ENCODE results near the gene ALK.
A peak's percentile ranks its signal among the peaks of the same experiment; 100 is the strongest.

The ALK gene

DNA sequence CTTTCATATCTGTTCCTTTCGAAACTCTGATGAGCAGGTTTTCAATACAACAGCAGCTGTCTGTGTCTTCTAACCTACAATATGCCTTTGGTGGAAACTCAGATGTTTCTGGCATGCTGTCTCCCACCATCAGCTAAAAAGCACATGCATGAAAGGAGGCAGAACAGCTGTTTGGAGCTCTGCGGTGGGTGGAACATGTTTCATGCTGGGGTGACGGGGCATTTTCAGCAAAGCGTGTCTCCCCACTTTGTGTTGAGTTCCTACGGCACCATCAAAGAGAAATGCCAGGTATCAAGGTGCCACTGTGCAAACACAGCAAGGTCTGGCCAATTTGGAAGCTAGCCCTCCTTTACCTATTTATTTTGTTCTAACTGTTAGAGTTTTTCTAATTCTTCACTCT lies 516.1 kb downstream of the ALK start:
- no peak overlapping the region for H2BK12ac ChIP-seq (ENCODE audit: low read length)
- no peak overlapping the region for H3K4me2 ChIP-seq (ENCODE audit: insufficient read depth, low read length, poor library complexity, severe bottlenecking)
- no peak overlapping the region for H4K91ac ChIP-seq (ENCODE audit: low read depth, low read length, poor library complexity)
- WGBS, 2 donors (ENCODE audit: extremely low coverage in 2 of 2, insufficient read length in 2 of 2, insufficient replicate concordance in 1 of 2), result no CpG with 5 or more reads among the region's 5 CpGs
- H2AK5ac ChIP-seq (ENCODE audit: low read depth, low read length), result no peak overlapping the region
- no peaks in the 10 kb centered on the region for H3K79me1 ChIP-seq (ENCODE audit: low read depth, low read length)
- H3K4me1 ChIP-seq (ENCODE audit: control insufficient read depth in 2 of 2, insufficient read depth in 1 of 2, low read depth in 1 of 2, low read length in 2 of 2), result peaks cover 6 to 7% of the 10 kb centered on the region in 2 donors
- no peak overlapping the region for H3K4me3 ChIP-seq (ENCODE audit: low read length in 2 of 2)
- no peak overlapping the region for H3K27ac ChIP-seq (replicated peaks; ENCODE audit: low read length)
- H3K27me3 ChIP-seq (ENCODE audit: control insufficient read depth in 3 of 3, insufficient read depth in 3 of 3, low read depth in 1 of 3, low read length in 3 of 3), result no peaks in the 10 kb centered on the region
- no peaks in the 10 kb centered on the region for H3K9me3 ChIP-seq (replicated peaks in 1 of 2; ENCODE audit: control insufficient read depth in 2 of 2, insufficient read depth in 1 of 2, low read depth in 1 of 2, low read length in 2 of 2)
- no peak overlapping the region for H2BK120ac ChIP-seq (ENCODE audit: low read depth, low read length)
- H3K9ac ChIP-seq (ENCODE audit: low read depth, low read length, poor library complexity), result no peak overlapping the region
- no peak overlapping the region for H3K4ac ChIP-seq (ENCODE audit: low read length)
- no peak overlapping the region for H2AFZ ChIP-seq (ENCODE audit: low read length)
- no peaks in the 10 kb centered on the region for H3K36me3 ChIP-seq (replicated peaks in 1 of 2; ENCODE audit: control insufficient read depth in 2 of 2, insufficient read depth in 2 of 2, low read length in 2 of 2)
- H3K23ac ChIP-seq (ENCODE audit: low read depth, low read length, poor library complexity), result no peak overlapping the region
- no peak overlapping the region for H2BK15ac ChIP-seq (ENCODE audit: low read length)
- H3K18ac ChIP-seq (ENCODE audit: low read length), result no peak overlapping the region
- no peak overlapping the region for H2BK5ac ChIP-seq (ENCODE audit: low read length)
- no peak for DNase-seq (ENCODE audit: low spot score)
- no peak overlapping the region for H4K8ac ChIP-seq (ENCODE audit: low read depth, low read length)
- H3K14ac ChIP-seq (ENCODE audit: low read length), result no peak overlapping the region

DNA sequence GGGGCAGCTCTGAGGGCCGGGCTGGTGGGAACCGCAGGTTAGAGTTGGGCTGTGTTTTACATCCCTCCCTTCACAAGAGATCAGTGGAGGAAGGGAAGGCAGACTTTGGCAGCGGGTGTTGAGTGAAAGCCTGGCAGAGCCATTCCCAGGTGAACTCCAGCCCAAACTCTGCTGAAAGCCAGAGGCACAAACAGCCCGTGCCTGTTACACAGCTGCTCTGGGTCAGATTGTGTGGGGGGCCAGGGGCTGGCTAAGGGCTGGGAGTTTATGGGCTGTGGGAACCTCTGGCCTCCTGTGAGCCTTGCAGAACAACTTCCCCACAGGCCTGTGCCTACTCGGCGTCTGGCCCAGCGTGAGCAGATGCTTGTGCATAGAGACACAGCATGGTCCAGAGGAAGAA lies 519.4 kb downstream of the ALK start:
- Histone ChIP-seq H2BK120ac (ENCODE audit: low read depth, low read length) (no peak overlapping the region), H2AFZ (ENCODE audit: low read length) (no peak overlapping the region)
- WGBS, 2 donors (ENCODE audit: extremely low coverage in 2 of 2, insufficient read length in 2 of 2, insufficient replicate concordance in 1 of 2), result no CpG with 5 or more reads among the region's 7 CpGs

DNA sequence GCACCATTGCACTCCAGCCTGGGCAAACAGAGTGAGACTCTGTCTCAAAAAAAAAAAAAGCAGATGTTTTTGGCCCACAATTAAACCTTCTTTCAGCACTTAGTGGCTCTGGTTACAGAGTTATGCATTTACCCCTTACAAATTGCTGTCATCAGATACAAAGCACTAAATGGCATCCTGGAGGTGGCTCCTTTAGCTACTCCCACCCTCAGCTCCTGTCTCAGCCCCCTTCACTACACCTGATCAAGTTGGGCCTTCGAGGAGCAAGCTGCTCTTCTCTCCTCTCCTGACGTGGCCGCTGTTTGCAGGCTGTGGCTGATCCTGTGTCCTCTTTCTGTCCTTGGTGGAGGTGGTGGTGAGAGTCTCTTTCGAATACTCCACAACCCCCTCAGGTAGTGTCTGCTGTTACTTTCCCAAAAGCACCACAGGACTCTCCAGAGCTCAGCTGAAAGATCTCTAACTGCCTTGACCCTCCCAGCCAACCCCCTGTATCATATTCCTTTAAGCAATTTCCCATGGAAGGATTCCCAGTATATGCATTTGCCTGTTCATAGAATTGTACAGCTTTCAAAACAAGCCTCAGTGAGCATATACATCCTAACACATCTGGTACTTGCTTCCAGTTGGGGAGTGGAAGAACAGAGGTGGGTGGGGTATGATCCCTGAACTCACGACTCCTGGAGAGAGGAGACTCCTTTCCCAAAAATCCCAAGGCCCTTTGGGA lies 520.3 kb downstream of the ALK start:
- Histone ChIP-seq H3K9ac (ENCODE audit: low read depth, low read length, poor library complexity) (no peak overlapping the region), H3K18ac (ENCODE audit: low read length) (no peak overlapping the region), H3K4me2 (ENCODE audit: insufficient read depth, low read length, poor library complexity, severe bottlenecking) (no peak overlapping the region), H3K79me1 (ENCODE audit: low read depth, low read length) (no peaks in the 10 kb centered on the region), H3K4ac (ENCODE audit: low read length) (no peak overlapping the region), H2AFZ (ENCODE audit: low read length) (no peak overlapping the region), H2BK120ac (ENCODE audit: low read depth, low read length) (no peak overlapping the region), H3K27me3 (ENCODE audit: control insufficient read depth in 3 of 3, insufficient read depth in 3 of 3, low read depth in 1 of 3, low read length in 3 of 3) (no peaks in the 10 kb centered on the region), H4K91ac (ENCODE audit: low read depth, low read length, poor library complexity) (no peak overlapping the region), H3K14ac (ENCODE audit: low read length) (no peak overlapping the region), H2BK5ac (ENCODE audit: low read length) (no peak overlapping the region), H2BK12ac (ENCODE audit: low read length) (no peak overlapping the region), H3K4me3 (ENCODE audit: low read length in 2 of 2) (no peak overlapping the region), H3K23ac (ENCODE audit: low read depth, low read length, poor library complexity) (no peak overlapping the region), H3K9me3 (replicated peaks in 1 of 2; ENCODE audit: control insufficient read depth in 2 of 2, insufficient read depth in 1 of 2, low read depth in 1 of 2, low read length in 2 of 2) (no peaks in the 10 kb centered on the region), H2BK15ac (ENCODE audit: low read length) (no peak overlapping the region), H2AK5ac (ENCODE audit: low read depth, low read length) (no peak overlapping the region), H3K27ac (replicated peaks; ENCODE audit: low read length) (no peak overlapping the region), H4K8ac (ENCODE audit: low read depth, low read length) (no peak overlapping the region), H3K4me1 (ENCODE audit: control insufficient read depth in 2 of 2, insufficient read depth in 1 of 2, low read depth in 1 of 2, low read length in 2 of 2) (peaks cover 7 to 10% of the 10 kb centered on the region in 2 donors), H3K36me3 (replicated peaks in 1 of 2; ENCODE audit: control insufficient read depth in 2 of 2, insufficient read depth in 2 of 2, low read length in 2 of 2) (no peaks in the 10 kb centered on the region)
- WGBS, 2 donors (ENCODE audit: extremely low coverage in 2 of 2, insufficient read length in 2 of 2, insufficient replicate concordance in 1 of 2), result no CpG with 5 or more reads among the region's 5 CpGs
- no peak for DNase-seq (ENCODE audit: low spot score)

More for the DNA sequence above, 519.4 kb downstream of the ALK start:
- H3K27me3 ChIP-seq (ENCODE audit: control insufficient read depth in 3 of 3, insufficient read depth in 3 of 3, low read depth in 1 of 3, low read length in 3 of 3), result no peaks in the 10 kb centered on the region
- no peak overlapping the region for H3K14ac ChIP-seq (ENCODE audit: low read length)
- H2AK5ac ChIP-seq (ENCODE audit: low read depth, low read length), result peak overlapping the region; percentile 29
- peaks cover 7 to 10% of the 10 kb centered on the region in 2 donors for H3K4me1 ChIP-seq (ENCODE audit: control insufficient read depth in 2 of 2, insufficient read depth in 1 of 2, low read depth in 1 of 2, low read length in 2 of 2)
- no peak overlapping the region for H3K4ac ChIP-seq (ENCODE audit: low read length)
- no peaks in the 10 kb centered on the region for H3K36me3 ChIP-seq (replicated peaks in 1 of 2; ENCODE audit: control insufficient read depth in 2 of 2, insufficient read depth in 2 of 2, low read length in 2 of 2)
- no peak overlapping the region for H2BK12ac ChIP-seq (ENCODE audit: low read length)
- no peaks in the 10 kb centered on the region for H3K79me1 ChIP-seq (ENCODE audit: low read depth, low read length)
- no peak overlapping the region for H3K23ac ChIP-seq (ENCODE audit: low read depth, low read length, poor library complexity)
- H4K8ac ChIP-seq (ENCODE audit: low read depth, low read length), result no peak overlapping the region
- no peaks in the 10 kb centered on the region for H3K9me3 ChIP-seq (replicated peaks in 1 of 2; ENCODE audit: control insufficient read depth in 2 of 2, insufficient read depth in 1 of 2, low read depth in 1 of 2, low read length in 2 of 2)
- H3K4me3 ChIP-seq (ENCODE audit: low read length in 2 of 2), result no peak overlapping the region
- DNase-seq (ENCODE audit: low spot score), result no peak
- H3K4me2 ChIP-seq (ENCODE audit: insufficient read depth, low read length, poor library complexity, severe bottlenecking), result no peak overlapping the region
- no peak overlapping the region for H3K9ac ChIP-seq (ENCODE audit: low read depth, low read length, poor library complexity)
- H2BK15ac ChIP-seq (ENCODE audit: low read length), result no peak overlapping the region
- peak overlapping the region; percentile 60 for H3K18ac ChIP-seq (ENCODE audit: low read length)
- no peak overlapping the region for H4K91ac ChIP-seq (ENCODE audit: low read depth, low read length, poor library complexity)
- no peak overlapping the region for H3K27ac ChIP-seq (replicated peaks; ENCODE audit: low read length)
- H2BK5ac ChIP-seq (ENCODE audit: low read length), result no peak overlapping the region

DNA sequence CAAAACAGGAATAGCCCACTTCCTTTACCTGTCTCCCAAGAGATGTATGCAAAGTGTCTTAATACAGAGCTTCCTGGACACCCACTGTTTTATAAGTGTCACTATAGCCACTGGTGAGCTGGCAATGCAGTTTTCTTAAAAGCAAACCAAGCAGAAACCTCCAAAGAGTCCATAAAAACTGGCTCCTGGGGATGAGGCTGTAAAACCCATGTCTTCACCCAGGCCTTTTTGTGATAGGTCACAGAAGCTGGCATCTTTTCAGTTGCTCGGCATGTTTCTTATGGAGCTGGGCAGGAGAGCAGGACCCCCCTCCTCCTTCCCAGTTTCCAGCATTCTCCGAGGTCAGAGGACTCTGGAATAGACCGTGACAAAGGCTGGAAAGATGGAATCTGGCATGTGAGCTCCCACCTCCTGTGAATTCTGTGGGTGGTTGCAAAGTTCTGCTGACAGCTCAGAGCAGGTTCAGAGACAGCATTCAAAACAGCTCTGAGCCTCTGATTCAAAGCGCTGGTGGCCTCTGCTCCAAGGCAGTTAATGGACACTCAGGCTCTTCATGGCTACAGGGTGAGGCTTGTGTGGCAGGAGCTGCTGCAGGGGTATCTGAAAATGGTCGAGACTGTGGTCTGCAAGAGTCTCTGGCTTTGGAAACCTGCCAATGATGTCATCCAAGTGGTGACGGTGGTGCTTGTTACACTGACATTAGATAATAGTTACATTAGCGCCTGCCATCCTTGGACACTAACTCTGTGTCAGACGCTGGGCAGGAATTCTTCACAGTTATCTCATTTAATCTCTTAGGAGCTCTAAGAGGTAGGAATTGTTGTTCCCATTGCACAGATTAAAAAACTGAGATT lies 522.8 kb downstream of the ALK start:
- no peak overlapping the region for H3K4me3 ChIP-seq (ENCODE audit: low read length in 2 of 2)
- no peak overlapping the region for H3K18ac ChIP-seq (ENCODE audit: low read length)
- no peak for DNase-seq (ENCODE audit: low spot score)

More for the DNA sequence above, 522.8 kb downstream of the ALK start:
- Histone ChIP-seq H2BK12ac (ENCODE audit: low read length) (no peak overlapping the region), H3K23ac (ENCODE audit: low read depth, low read length, poor library complexity) (no peak overlapping the region), H3K79me1 (ENCODE audit: low read depth, low read length) (no peaks in the 10 kb centered on the region), H2BK15ac (ENCODE audit: low read length) (no peak overlapping the region), H3K4me2 (ENCODE audit: insufficient read depth, low read length, poor library complexity, severe bottlenecking) (no peak overlapping the region), H3K4me1 (ENCODE audit: control insufficient read depth in 2 of 2, insufficient read depth in 1 of 2, low read depth in 1 of 2, low read length in 2 of 2) (peaks cover 11 to 17% of the 10 kb centered on the region in 2 donors), H3K4ac (ENCODE audit: low read length) (no peak overlapping the region), H2AFZ (ENCODE audit: low read length) (no peak overlapping the region), H2BK5ac (ENCODE audit: low read length) (no peak overlapping the region), H3K27ac (replicated peaks; ENCODE audit: low read length) (no peak overlapping the region), H2AK5ac (ENCODE audit: low read depth, low read length) (no peak overlapping the region), H4K8ac (ENCODE audit: low read depth, low read length) (no peak overlapping the region), H2BK120ac (ENCODE audit: low read depth, low read length) (no peak overlapping the region), H3K27me3 (ENCODE audit: control insufficient read depth in 3 of 3, insufficient read depth in 3 of 3, low read depth in 1 of 3, low read length in 3 of 3) (no peaks in the 10 kb centered on the region), H4K91ac (ENCODE audit: low read depth, low read length, poor library complexity) (no peak overlapping the region), H3K9me3 (replicated peaks in 1 of 2; ENCODE audit: control insufficient read depth in 2 of 2, insufficient read depth in 1 of 2, low read depth in 1 of 2, low read length in 2 of 2) (peaks cover 0 to 1% of the 10 kb centered on the region in 2 donors), H3K14ac (ENCODE audit: low read length) (no peak overlapping the region), H3K9ac (ENCODE audit: low read depth, low read length, poor library complexity) (no peak overlapping the region), H3K36me3 (replicated peaks in 1 of 2; ENCODE audit: control insufficient read depth in 2 of 2, insufficient read depth in 2 of 2, low read length in 2 of 2) (no peaks in the 10 kb centered on the region)
- WGBS, 2 donors (ENCODE audit: extremely low coverage in 2 of 2, insufficient read length in 2 of 2, insufficient replicate concordance in 1 of 2), result no CpG with 5 or more reads among the region's 8 CpGs

Data from neuronal stem cell (in vitro differentiated cells).